ENCODE data around the gene KBTBD4.

The KBTBD4 gene

DNA sequence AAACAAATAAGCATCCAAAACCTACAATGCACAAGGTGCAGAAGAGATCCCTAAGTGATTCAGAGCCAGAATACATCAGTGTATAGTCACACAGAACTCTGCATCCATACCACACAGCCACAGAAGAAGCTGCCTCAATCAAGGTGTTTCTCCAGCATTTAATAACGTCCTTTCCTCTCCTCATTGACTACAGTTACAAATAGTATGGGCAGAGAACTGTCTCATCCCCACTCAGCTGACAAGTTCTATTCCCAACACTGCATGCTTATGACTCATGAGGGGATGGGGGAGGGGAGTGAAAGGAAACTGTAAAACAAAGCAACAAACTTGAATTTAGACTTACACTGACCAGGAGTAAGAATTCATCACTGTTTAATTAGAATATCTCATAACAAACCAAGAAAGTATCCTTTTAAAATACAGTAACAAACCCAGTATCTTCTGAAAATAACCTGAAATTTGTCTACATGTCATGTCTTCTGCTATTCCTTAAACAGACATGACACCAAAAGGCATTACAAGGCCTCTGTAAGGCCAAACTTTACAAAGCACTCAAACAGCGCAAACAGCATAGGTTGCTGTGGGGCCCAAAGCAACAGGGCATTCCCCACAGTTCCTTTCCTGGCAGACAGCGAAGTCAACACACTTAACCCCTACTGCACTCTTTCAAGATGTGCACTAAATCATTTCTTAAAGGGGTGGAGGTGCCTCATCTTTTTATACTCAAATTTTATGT is 55.1 kb downstream of the KBTBD4 start:
- peak; percentile 35 for DNase-seq
